HL-60 (cell line): Measurements from ENCODE around the gene ADAMTS13.

Experiments
- CTCF ChIP-seq: IDR thresholded peaks from one replicate; pipeline ENCODE4 v1.5.1; 2011; ENCODE audit warnings: low read length, control low read depth, inconsistent platforms; ENCODE audit not compliant: insufficient read depth
- GABPA ChIP-seq: IDR thresholded peaks from 2 replicates; pipeline ENCODE4 v1.6.1; 2012; ENCODE audit warnings: low read depth
- POLR2AphosphoS5 ChIP-seq: IDR thresholded peaks from 2 replicates; pipeline ENCODE4 v1.6.1; 2012; ENCODE audit warnings: low read depth
- REST ChIP-seq: IDR thresholded peaks from 2 replicates; pipeline ENCODE4 v1.6.1; 2012; ENCODE audit warnings: low read depth; ENCODE audit not compliant: insufficient replicate concordance

GRCh38 chr9:133393399-133393798, 28.8 kb upstream of the ADAMTS13 start:
- TF ChIP-seq CTCF (no peak), POLR2AphosphoS5 (no peak), REST (no peak), GABPA (no peak)
